Measurements from ENCODE around the gene REC8. TPM values are rescaled to one million over a fixed set of nuclear protein-coding genes. Genes with fewer than 3 reads are reported as not detected.

Gene REC8
- total and polyA plus RNA-seq, 9 donors: 4.9 to 75.4 (median 8.1) TPM

GRCh38 chr14:24226473-24226872, 54.6 kb downstream of the REC8 start:
- Histone ChIP-seq H3K9me3 (no peaks in the 10 kb centered on the region), H3K36me3 (no peaks in the 10 kb centered on the region), H3K27me3 (no peaks in the 10 kb centered on the region), H3K27ac (no peak overlapping the region), H3K4me1 (ENCODE audit: insufficient read depth) (peaks cover 4% of the 10 kb centered on the region), H3K4me3 (no peak overlapping the region)
- no peak for TF ChIP-seq CTCF (IDR thresholded peaks at IDR 0.05)
- TF ChIP-seq EP300 (IDR thresholded peaks at IDR 0.05): no peak
- TF ChIP-seq POLR2A (IDR thresholded peaks at IDR 0.05): no peak
- no peak for DNase-seq
- WGBS, 3 donors: 77 to 79% (median 77%) methylated on average over 1 of the region's 1 CpG
- intact Hi-C loops (cut with DNase I): no loop called here

- 0 to 94% (median 34%) methylated on average over 1 of the region's 1 CpG for WGBS, 3 donors
- no peaks in the 10 kb centered on the region for H3K27me3 ChIP-seq
- no peaks in the 10 kb centered on the region for H3K36me3 ChIP-seq
- no peak overlapping the region for H3K4me3 ChIP-seq
- TF ChIP-seq POLR2A (IDR thresholded peaks at IDR 0.05): no peak
- no peak for TF ChIP-seq EP300 (IDR thresholded peaks at IDR 0.05)
- TF ChIP-seq CTCF (IDR thresholded peaks at IDR 0.05): no peak
- intact Hi-C loops (cut with DNase I): no loop called here
- no peak overlapping the region for H3K27ac ChIP-seq
- no peak for DNase-seq
- peaks cover 8% of the 10 kb centered on the region for H3K4me1 ChIP-seq (ENCODE audit: insufficient read depth)
- H3K9me3 ChIP-seq: no peaks in the 10 kb centered on the region
Observed at GRCh38 chr14:24228902-24229301, 57.0 kb downstream of the REC8 start.

Small RNA genes lying within 50 kb of the gene (microRNA-seq; reads per million reads assigned to microRNA genes)
- gene MIR7703: 0 reads per million in 3 donors

Small RNA genes lying within 50 kb of the gene (small RNA-seq; reads per million reads assigned to genes)
- not detected for gene AL136295.4
- not detected for gene CHMP4A
- not detected for gene IPO4
- gene IRF9: not detected
- not detected for gene MDP1
- gene RNA5SP383: 0.15 reads per million

Other genes with a start within 250 kb of the REC8 start
Only the 30 nearest of the 32 such genes appear.
- gene DHRS4L2, start 183.2 kb upstream of the REC8 start, total RNA-seq: 10 to 100 TPM in 6 of 7 donors, 1 to 10 TPM in 1; 7.7 to 33.1 (median 19.5) TPM
- gene DHRS4L2, start 183.2 kb upstream of the REC8 start, polyA plus RNA-seq: 10 to 100 TPM; 17.6 to 20.3 TPM
- 1 to 10 TPM in 1 of 7 donors, under 1 TPM in 5, not detected in 1; 0.08 to 1.3 (median 0.37) TPM for gene CARMIL3, start 120.1 kb upstream of the REC8 start, total RNA-seq
- under 1 TPM; 0.08 to 0.10 TPM for gene CARMIL3, start 120.1 kb upstream of the REC8 start, polyA plus RNA-seq
- under 1 TPM in 1 of 7 donors, not detected in 6; 0.71 TPM for gene CPNE6, start 100.5 kb upstream of the REC8 start, total RNA-seq
- gene CPNE6, start 100.5 kb upstream of the REC8 start, polyA plus RNA-seq: under 1 TPM; 0.08 to 0.55 TPM
- 10 to 100 TPM in 1 of 7 donors, 1 to 10 TPM in 6; 2.4 to 66.8 (median 5.4) TPM for gene PCK2, start 77.8 kb upstream of the REC8 start, total RNA-seq
- gene PCK2, start 77.8 kb upstream of the REC8 start, polyA plus RNA-seq: 1 to 10 TPM; 3.1 to 5.6 TPM
- gene DCAF11, start 57.3 kb upstream of the REC8 start, total RNA-seq: 10 to 100 TPM; 34.7 to 71.4 (median 51.5) TPM
- gene DCAF11, start 57.3 kb upstream of the REC8 start, polyA plus RNA-seq: 10 to 100 TPM; 38.7 to 62.4 TPM
- 1 to 10 TPM; 1.0 to 4.1 (median 2.8) TPM for gene NRL, start 57.1 kb upstream of the REC8 start, total RNA-seq
- 1 to 10 TPM in 1 of 2 donors, under 1 TPM in 1; 0.78 to 2.8 TPM for gene NRL, start 57.1 kb upstream of the REC8 start, polyA plus RNA-seq
- 1 to 10 TPM in 1 of 7 donors, under 1 TPM in 4, not detected in 2; 0.57 to 1.2 (median 0.77) TPM for gene FITM1, start 41.4 kb upstream of the REC8 start, total RNA-seq
- gene FITM1, start 41.4 kb upstream of the REC8 start, polyA plus RNA-seq: under 1 TPM in 1 of 2 donors, not detected in 1; 0.80 TPM
- gene PSME1, start 35.9 kb upstream of the REC8 start, total RNA-seq: 100 to 1,000 TPM in 6 of 7 donors, 10 to 100 TPM in 1; 93.6 to 193 (median 168) TPM
- gene PSME1, start 35.9 kb upstream of the REC8 start, polyA plus RNA-seq: 100 to 1,000 TPM; 220 to 261 TPM
- gene EMC9, start 30.5 kb upstream of the REC8 start, total RNA-seq: 10 to 100 TPM; 13.0 to 26.3 (median 17.3) TPM
- 10 to 100 TPM in 1 of 2 donors, 1 to 10 TPM in 1; 5.1 to 30.7 TPM for gene EMC9, start 30.5 kb upstream of the REC8 start, polyA plus RNA-seq
- gene PSME2, start 25.5 kb upstream of the REC8 start, total RNA-seq: 100 to 1,000 TPM in 3 of 7 donors, 10 to 100 TPM in 4; 34.7 to 129 (median 95.6) TPM
- 100 to 1,000 TPM in 1 of 2 donors, 10 to 100 TPM in 1; 82.5 to 160 TPM for gene PSME2, start 25.5 kb upstream of the REC8 start, polyA plus RNA-seq
- 10 to 100 TPM; 19.2 to 74.4 (median 61.4) TPM for gene RNF31, start 24.6 kb upstream of the REC8 start, total RNA-seq
- gene RNF31, start 24.6 kb upstream of the REC8 start, polyA plus RNA-seq: 10 to 100 TPM; 36.1 to 40.0 TPM
- gene IRF9, start 10.8 kb upstream of the REC8 start, total RNA-seq: 100 to 1,000 TPM in 1 of 7 donors, 10 to 100 TPM in 6; 31.6 to 151 (median 72.7) TPM
- 100 to 1,000 TPM in 1 of 2 donors, 10 to 100 TPM in 1; 87.4 to 212 TPM for gene IRF9, start 10.8 kb upstream of the REC8 start, polyA plus RNA-seq
- gene IPO4, start 16.7 kb downstream of the REC8 start, total RNA-seq: 10 to 100 TPM; 12.3 to 50.9 (median 34.0) TPM
- 10 to 100 TPM in 1 of 2 donors, 1 to 10 TPM in 1; 5.6 to 11.3 TPM for gene IPO4, start 16.7 kb downstream of the REC8 start, polyA plus RNA-seq
- 10 to 100 TPM; 34.9 to 65.6 (median 44.9) TPM for gene TM9SF1, start 23.4 kb downstream of the REC8 start, total RNA-seq
- gene TM9SF1, start 23.4 kb downstream of the REC8 start, polyA plus RNA-seq: 10 to 100 TPM; 32.3 to 40.0 TPM
- 1 to 10 TPM in 2 of 7 donors, under 1 TPM in 2, not detected in 3; 0.45 to 1.1 (median 0.90) TPM for gene TSSK4, start 33.6 kb downstream of the REC8 start, total RNA-seq
- under 1 TPM in 1 of 2 donors, not detected in 1; 0.06 TPM for gene TSSK4, start 33.6 kb downstream of the REC8 start, polyA plus RNA-seq
- 10 to 100 TPM; 26.8 to 57.5 (median 41.0) TPM for gene CHMP4A, start 41.4 kb downstream of the REC8 start, total RNA-seq
- gene CHMP4A, start 41.4 kb downstream of the REC8 start, polyA plus RNA-seq: 100 to 1,000 TPM in 1 of 2 donors, 10 to 100 TPM in 1; 56.1 to 105 TPM
- 10 to 100 TPM; 15.5 to 27.7 (median 18.1) TPM for gene MDP1, start 44.0 kb downstream of the REC8 start, total RNA-seq
- gene MDP1, start 44.0 kb downstream of the REC8 start, polyA plus RNA-seq: 10 to 100 TPM; 19.4 to 32.6 TPM
- 100 to 1,000 TPM in 6 of 7 donors, 10 to 100 TPM in 1; 69.7 to 155 (median 124) TPM for gene NEDD8, start 60.3 kb downstream of the REC8 start, total RNA-seq
- gene NEDD8, start 60.3 kb downstream of the REC8 start, polyA plus RNA-seq: 100 to 1,000 TPM; 180 to 301 TPM
- 10 to 100 TPM; 46.2 to 64.7 (median 57.7) TPM for gene GMPR2, start 60.8 kb downstream of the REC8 start, total RNA-seq
- 10 to 100 TPM; 66.3 to 85.7 TPM for gene GMPR2, start 60.8 kb downstream of the REC8 start, polyA plus RNA-seq
- 10 to 100 TPM; 45.8 to 87.2 (median 58.5) TPM for gene TINF2, start 70.5 kb downstream of the REC8 start, total RNA-seq
- gene TINF2, start 70.5 kb downstream of the REC8 start, polyA plus RNA-seq: 10 to 100 TPM; 36.5 to 72.0 TPM
- gene TGM1, start 91.1 kb downstream of the REC8 start, total RNA-seq: 100 to 1,000 TPM in 1 of 7 donors, 1 to 10 TPM in 6; 3.1 to 152 (median 8.0) TPM
- gene TGM1, start 91.1 kb downstream of the REC8 start, polyA plus RNA-seq: 1 to 10 TPM; 1.1 to 1.7 TPM
- gene RABGGTA, start 99.5 kb downstream of the REC8 start, total RNA-seq: 10 to 100 TPM; 19.7 to 48.3 (median 23.2) TPM
- gene RABGGTA, start 99.5 kb downstream of the REC8 start, polyA plus RNA-seq: 10 to 100 TPM in 1 of 2 donors, 1 to 10 TPM in 1; 7.9 to 20.1 TPM
- 10 to 100 TPM; 16.0 to 35.6 (median 21.4) TPM for gene DHRS1, start 127.7 kb downstream of the REC8 start, total RNA-seq
- gene DHRS1, start 127.7 kb downstream of the REC8 start, polyA plus RNA-seq: 10 to 100 TPM; 12.8 to 17.9 TPM
- 10 to 100 TPM; 12.0 to 28.6 (median 22.5) TPM for gene NOP9, start 127.8 kb downstream of the REC8 start, total RNA-seq
- 10 to 100 TPM in 1 of 2 donors, 1 to 10 TPM in 1; 9.2 to 22.1 TPM for gene NOP9, start 127.8 kb downstream of the REC8 start, polyA plus RNA-seq
- 10 to 100 TPM; 13.8 to 38.4 (median 22.6) TPM for gene CIDEB, start 135.9 kb downstream of the REC8 start, total RNA-seq
- 10 to 100 TPM; 17.1 to 29.0 TPM for gene CIDEB, start 135.9 kb downstream of the REC8 start, polyA plus RNA-seq
- gene LTB4R2, start 138.1 kb downstream of the REC8 start, total RNA-seq: 10 to 100 TPM in 1 of 7 donors, 1 to 10 TPM in 6; 4.5 to 10.1 (median 5.5) TPM
- gene LTB4R2, start 138.1 kb downstream of the REC8 start, polyA plus RNA-seq: 1 to 10 TPM in 1 of 2 donors, under 1 TPM in 1; 0.85 to 1.8 TPM
- 1 to 10 TPM; 4.4 to 9.4 (median 7.7) TPM for gene LTB4R, start 139.4 kb downstream of the REC8 start, total RNA-seq
- gene LTB4R, start 139.4 kb downstream of the REC8 start, polyA plus RNA-seq: 1 to 10 TPM; 2.9 to 7.1 TPM
- gene ADCY4, start 163.0 kb downstream of the REC8 start, total RNA-seq: 10 to 100 TPM in 5 of 7 donors, 1 to 10 TPM in 2; 7.8 to 33.3 (median 11.3) TPM
- gene ADCY4, start 163.0 kb downstream of the REC8 start, polyA plus RNA-seq: 10 to 100 TPM; 15.0 to 19.7 TPM
- 1 to 10 TPM in 5 of 7 donors, under 1 TPM in 2; 0.61 to 3.2 (median 1.1) TPM for gene RIPK3, start 167.9 kb downstream of the REC8 start, total RNA-seq
- 1 to 10 TPM; 1.5 to 2.8 TPM for gene RIPK3, start 167.9 kb downstream of the REC8 start, polyA plus RNA-seq
- gene NFATC4, start 196.1 kb downstream of the REC8 start, total RNA-seq: 100 to 1,000 TPM in 5 of 7 donors, 10 to 100 TPM in 2; 74.1 to 288 (median 186) TPM
- gene NFATC4, start 196.1 kb downstream of the REC8 start, polyA plus RNA-seq: 100 to 1,000 TPM in 1 of 2 donors, 10 to 100 TPM in 1; 25.9 to 157 TPM

All from ovary (tissue), 9 donors.